GM12878 (cell line): ENCODE results near the gene PRMT7. TPM values are rescaled to one million over a fixed set of nuclear protein-coding genes. Genes with fewer than 3 reads are reported as not detected.

Experiments used
- CBX5 ChIP-seq: sonication (generic); IDR thresholded peaks from 2 replicates; pipeline ENCODE4 v1.6.1; 2016; ENCODE audit warnings: low read depth, moderate library complexity, mild to moderate bottlenecking, inconsistent platforms
- E4F1 ChIP-seq: fragments of 450-650 bp; IDR thresholded peaks from 2 replicates; pipeline ENCODE4 v1.6.1; 2018; ENCODE audit warnings: borderline replicate concordance, mild to moderate bottlenecking; ENCODE audit not compliant: partially characterized antibody
- EGR1 ChIP-seq, 2 experiments: IDR thresholded peaks; 1 replicate in 1 of 2; 2 replicates in 1 of 2; pipeline ENCODE4 v1.6.1; 2011 to 2012; ENCODE audit warnings: low read depth in 2 of 2, low read length in 2 of 2, borderline replicate concordance in 1 of 2, mild to moderate bottlenecking in 1 of 2, moderate library complexity in 1 of 2
- ESRRA ChIP-seq: IDR thresholded peaks from 2 replicates; pipeline ENCODE4 v1.6.1; 2012; ENCODE audit warnings: mild to moderate bottlenecking, low read length, improper control_type of control experiment
- IKZF2 ChIP-seq, 2 experiments: fragments of 450-650 bp; IDR thresholded peaks; 2 replicates each; pipeline ENCODE4 v1.6.1; 2017; ENCODE audit warnings: mild to moderate bottlenecking in 2 of 2, moderate library complexity in 2 of 2
- JUND ChIP-seq: IDR thresholded peaks from 2 replicates; pipeline ENCODE4 v1.6.1; 2012; ENCODE audit warnings: low read depth, mild to moderate bottlenecking, low read length, improper control_type of control experiment, moderate library complexity
- MTA2 ChIP-seq: fragments of 450-650 bp; IDR thresholded peaks from 2 replicates; pipeline ENCODE4 v1.6.1; 2016; ENCODE audit warnings: low read depth, mild to moderate bottlenecking, moderate library complexity
- MYC ChIP-seq: IDR thresholded peaks from 2 replicates; pipeline ENCODE4 v1.6.1; 2011; ENCODE audit warnings: mild to moderate bottlenecking, low read length, moderate library complexity, inconsistent platforms; ENCODE audit not compliant: insufficient read depth, insufficient replicate concordance, insufficient read length, severe bottlenecking
- NFYA ChIP-seq: IDR thresholded peaks from 2 replicates; pipeline ENCODE4 v1.6.1; 2011; ENCODE audit warnings: low read depth, mild to moderate bottlenecking, low read length, improper control_type of control experiment, borderline replicate concordance
- NR2C1 ChIP-seq: fragments of 450-650 bp; IDR thresholded peaks from 2 replicates; pipeline ENCODE4 v1.6.1; 2017; ENCODE audit warnings: antibody characterized with exemption, mild to moderate bottlenecking, moderate library complexity
- PAX8 ChIP-seq: fragments of 450-650 bp; IDR thresholded peaks from 2 replicates; pipeline ENCODE4 v1.6.1; 2017; ENCODE audit warnings: mild to moderate bottlenecking, moderate library complexity
- PML ChIP-seq: IDR thresholded peaks from 2 replicates; pipeline ENCODE4 v1.6.1; 2012; ENCODE audit warnings: low read length, inconsistent platforms
- RB1 ChIP-seq: fragments of 450-650 bp; formaldehyde crosslinking; IDR thresholded peaks from 2 replicates; pipeline ENCODE4 v1.6.1; 2017; ENCODE audit warnings: mild to moderate bottlenecking, borderline replicate concordance
- SMAD1 ChIP-seq: fragments of 450-650 bp; IDR thresholded peaks from 2 replicates; pipeline ENCODE4 v1.6.1; 2018; ENCODE audit warnings: mild to moderate bottlenecking, low read depth; ENCODE audit not compliant: partially characterized antibody
- SMARCA5 ChIP-seq: fragments of 450-650 bp; IDR thresholded peaks from 2 replicates; pipeline ENCODE4 v1.6.1; 2017; ENCODE audit warnings: mild to moderate bottlenecking
- SREBF2 ChIP-seq: IDR thresholded peaks from 2 replicates; pipeline ENCODE4 v1.6.1; 2012; ENCODE audit warnings: mild to moderate bottlenecking, low read length
- TBL1XR1 ChIP-seq: IDR thresholded peaks from 2 replicates; pipeline ENCODE4 v1.6.1; 2012; ENCODE audit warnings: low read depth, low read length, improper control_type of control experiment
- TCF3 ChIP-seq: IDR thresholded peaks from 2 replicates; pipeline ENCODE4 v1.6.1; 2012; ENCODE audit warnings: low read depth, mild to moderate bottlenecking, low read length, borderline replicate concordance; ENCODE audit not compliant: insufficient read depth
- polyA plus RNA-seq, 11 experiments: library from polyadenylated mRNA; depleted of rRNA in 4 of 11; unstranded in 6 of 11; stranded (reverse) in 5 of 11; fragments of >200 nt; fragmentation: Nextera tagmentation in 4 of 11; fragmentation: Illumina TruSeq in 1 of 11; extraction: Ambion mirVana in 4 of 11; extraction: Trizol in 1 of 11; gene quantifications; 1 replicate in 1 of 11; 2 replicates in 10 of 11; pipeline versions ENCODE4 v1.2.1 to v1.2.3, GENCODE V29; 2011 to 2016; ENCODE audit warnings: inconsistent platforms in 2 of 11, missing spikeins in 2 of 11, low read depth in 1 of 11
- total RNA-seq, 4 experiments: library from RNA; depleted of rRNA in 3 of 4; stranded (reverse); fragments of >200 nt in 3 of 4; fragmentation: Illumina TruSeq in 1 of 4; extraction: Trizol in 1 of 4; gene quantifications; 2 replicates each; pipeline versions ENCODE4 v1.2.1 to v1.2.3, GENCODE V29; 2013 to 2021
- TF ChIP-seq, protein P1 (sequence below): fragments of 450-650 bp; IDR thresholded peaks from 2 replicates; pipeline ENCODE4 v1.6.1; 2017; ENCODE audit warnings: low read depth, mild to moderate bottlenecking, moderate library complexity
- TF ChIP-seq, protein P2 (sequence below): fragments of 450-650 bp; IDR thresholded peaks from 2 replicates; pipeline ENCODE4 v1.6.1; 2017; ENCODE audit warnings: antibody characterized with exemption, mild to moderate bottlenecking, moderate library complexity

PRMT7 gene
- total and polyA plus RNA-seq, 10 of the 15 experiments (the other 5 are each of a cell fraction or from before 2014, with no cell fraction given): 5.1 to 56.1 (median 42.0) TPM

DNA sequence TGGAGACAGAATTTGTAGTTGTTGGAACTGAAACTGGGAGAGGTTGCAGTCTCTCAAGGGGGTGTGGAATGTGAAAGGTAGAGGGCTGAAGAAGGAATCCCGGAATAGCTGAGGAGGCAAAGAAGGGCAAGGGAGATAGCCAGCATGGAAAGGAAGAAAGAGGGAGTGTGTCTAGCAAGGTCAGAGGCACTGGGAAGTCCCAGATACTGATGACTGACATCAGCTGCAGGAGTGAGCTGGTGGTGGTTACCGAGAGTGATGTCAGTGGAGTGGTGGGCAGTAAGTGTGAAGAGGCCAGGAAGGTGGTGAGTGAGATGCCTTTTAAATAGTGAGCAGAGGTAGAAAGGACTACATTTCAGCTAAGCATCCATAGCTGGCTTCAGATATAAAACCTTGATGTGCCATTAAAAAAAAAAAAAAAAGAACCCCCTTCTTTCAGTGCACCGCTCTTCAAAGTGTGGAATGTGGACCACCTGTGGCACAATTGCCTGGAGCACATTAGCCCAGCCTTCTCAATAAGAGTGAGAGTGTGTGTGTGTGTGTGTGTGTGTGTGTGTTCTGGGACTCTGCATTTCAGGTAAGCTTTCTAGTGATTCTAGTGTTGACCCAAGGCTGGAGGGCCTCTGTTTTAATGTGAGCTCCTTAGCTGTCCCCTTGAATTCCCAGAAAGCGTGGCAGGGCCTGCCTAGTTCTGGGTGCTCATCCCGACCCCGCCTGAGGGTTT lies 8.5 kb downstream of the PRMT7 start (continued):
- TF ChIP-seq CBX5: no peak
- TF ChIP-seq RB1: no peak
- TF ChIP-seq IKZF2 (IDR thresholded peaks at IDR 0.05): peak; percentile 64 to 80; a peak in 3 of 4 replicates
- TF ChIP-seq TBL1XR1: no peak
- TF ChIP-seq SMAD1: no peak
- peak; percentile 76 for TF ChIP-seq MTA2
- TF ChIP-seq ESRRA: no peak
- TF ChIP-seq JUND: 0 out of 2 replicates have a peak, but pooled peaks have one; percentile 31
- TF ChIP-seq, protein P1, sequence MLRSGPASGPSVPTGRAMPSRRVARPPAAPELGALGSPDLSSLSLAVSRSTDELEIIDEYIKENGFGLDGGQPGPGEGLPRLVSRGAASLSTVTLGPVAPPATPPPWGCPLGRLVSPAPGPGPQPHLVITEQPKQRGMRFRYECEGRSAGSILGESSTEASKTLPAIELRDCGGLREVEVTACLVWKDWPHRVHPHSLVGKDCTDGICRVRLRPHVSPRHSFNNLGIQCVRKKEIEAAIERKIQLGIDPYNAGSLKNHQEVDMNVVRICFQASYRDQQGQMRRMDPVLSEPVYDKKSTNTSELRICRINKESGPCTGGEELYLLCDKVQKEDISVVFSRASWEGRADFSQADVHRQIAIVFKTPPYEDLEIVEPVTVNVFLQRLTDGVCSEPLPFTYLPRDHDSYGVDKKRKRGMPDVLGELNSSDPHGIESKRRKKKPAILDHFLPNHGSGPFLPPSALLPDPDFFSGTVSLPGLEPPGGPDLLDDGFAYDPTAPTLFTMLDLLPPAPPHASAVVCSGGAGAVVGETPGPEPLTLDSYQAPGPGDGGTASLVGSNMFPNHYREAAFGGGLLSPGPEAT: peak; percentile 89
- no peak for TF ChIP-seq PML
- no peak for TF ChIP-seq MYC
- TF ChIP-seq NFYA: no peak
- no peak for TF ChIP-seq SMARCA5
- TF ChIP-seq NR2C1: no peak
- no peak for TF ChIP-seq PAX8
- TF ChIP-seq E4F1: no peak
- no peak for TF ChIP-seq TCF3
- TF ChIP-seq, protein P2, sequence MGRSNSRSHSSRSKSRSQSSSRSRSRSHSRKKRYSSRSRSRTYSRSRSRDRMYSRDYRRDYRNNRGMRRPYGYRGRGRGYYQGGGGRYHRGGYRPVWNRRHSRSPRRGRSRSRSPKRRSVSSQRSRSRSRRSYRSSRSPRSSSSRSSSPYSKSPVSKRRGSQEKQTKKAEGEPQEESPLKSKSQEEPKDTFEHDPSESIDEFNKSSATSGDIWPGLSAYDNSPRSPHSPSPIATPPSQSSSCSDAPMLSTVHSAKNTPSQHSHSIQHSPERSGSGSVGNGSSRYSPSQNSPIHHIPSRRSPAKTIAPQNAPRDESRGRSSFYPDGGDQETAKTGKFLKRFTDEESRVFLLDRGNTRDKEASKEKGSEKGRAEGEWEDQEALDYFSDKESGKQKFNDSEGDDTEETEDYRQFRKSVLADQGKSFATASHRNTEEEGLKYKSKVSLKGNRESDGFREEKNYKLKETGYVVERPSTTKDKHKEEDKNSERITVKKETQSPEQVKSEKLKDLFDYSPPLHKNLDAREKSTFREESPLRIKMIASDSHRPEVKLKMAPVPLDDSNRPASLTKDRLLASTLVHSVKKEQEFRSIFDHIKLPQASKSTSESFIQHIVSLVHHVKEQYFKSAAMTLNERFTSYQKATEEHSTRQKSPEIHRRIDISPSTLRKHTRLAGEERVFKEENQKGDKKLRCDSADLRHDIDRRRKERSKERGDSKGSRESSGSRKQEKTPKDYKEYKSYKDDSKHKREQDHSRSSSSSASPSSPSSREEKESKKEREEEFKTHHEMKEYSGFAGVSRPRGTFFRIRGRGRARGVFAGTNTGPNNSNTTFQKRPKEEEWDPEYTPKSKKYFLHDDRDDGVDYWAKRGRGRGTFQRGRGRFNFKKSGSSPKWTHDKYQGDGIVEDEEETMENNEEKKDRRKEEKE: no peak
- TF ChIP-seq EGR1 (IDR thresholded peaks at IDR 0.05; ENCODE audit: borderline replicate concordance in 1 of 2, low read depth in 2 of 2, low read length in 2 of 2): no peak
- no peak for TF ChIP-seq SREBF2
